GM18520 (cell line): ENCODE results near the gene EVC2.
"Not testable (repeated sequence)": the region's sequence is repeated elsewhere in the genome, so short reads cannot be mapped to it uniquely, and the experiment has no call there.

Experiments used
- ATAC-seq: cut with Tn5 transposase; IDR thresholded peaks from one replicate; pipeline ENCODE4 v1.9.1; 2021; ENCODE audit not compliant: unreplicated experiment

Gene EVC2

GRCh38 chr4:5742968-5743367 lies 34.6 kb upstream of the EVC2 start:
- ATAC-seq: no peak

GRCh38 chr4:5742388-5742787 lies 34.0 kb upstream of the EVC2 start:
- no peak for ATAC-seq

- ATAC-seq: no peak
These were observed 29.7 kb upstream of the EVC2 start for GRCh38 chr4:5738061-5738460.

- no peak for ATAC-seq
These were observed 27.1 kb upstream of the EVC2 start for GRCh38 chr4:5735463-5735862.

- no peak for ATAC-seq
These were observed 26.5 kb upstream of the EVC2 start for GRCh38 chr4:5734853-5735252.

- ATAC-seq: no peak
These were observed 23.8 kb upstream of the EVC2 start for GRCh38 chr4:5732158-5732557.

GRCh38 chr4:5730993-5731990 lies 22.9 kb upstream of the EVC2 start:
- ATAC-seq: no peak

GRCh38 chr4:5730436-5730835 lies 22.1 kb upstream of the EVC2 start:
- ATAC-seq: no peak

GRCh38 chr4:5728412-5728811 lies 20.1 kb upstream of the EVC2 start:
- not testable (repeated sequence) for ATAC-seq

- ATAC-seq: no peak
These were observed 16.0 kb upstream of the EVC2 start for GRCh38 chr4:5724377-5724776.

- no peak for ATAC-seq
These were observed 14.0 kb upstream of the EVC2 start for GRCh38 chr4:5722328-5722727.

GRCh38 chr4:5721923-5722322 lies 13.6 kb upstream of the EVC2 start:
- no peak for ATAC-seq

GRCh38 chr4:5720980-5721379 lies 12.6 kb upstream of the EVC2 start:
- ATAC-seq: no peak

GRCh38 chr4:5720157-5720850 lies 11.9 kb upstream of the EVC2 start:
- no peak for ATAC-seq

GRCh38 chr4:5719350-5720055 lies 11.1 kb upstream of the EVC2 start:
- ATAC-seq: no peak

- no peak for ATAC-seq
These were observed 10.1 kb upstream of the EVC2 start for GRCh38 chr4:5718411-5718810.

GRCh38 chr4:5717449-5718158 lies 9.2 kb upstream of the EVC2 start:
- ATAC-seq: no peak

- ATAC-seq: no peak
These were observed 8.0 kb upstream of the EVC2 start for GRCh38 chr4:5716391-5716790.

GRCh38 chr4:5715357-5715756 lies 7.0 kb upstream of the EVC2 start:
- ATAC-seq: no peak

GRCh38 chr4:5713861-5714260 lies 5.5 kb upstream of the EVC2 start:
- no peak for ATAC-seq

GRCh38 chr4:5712931-5713330 lies 4.6 kb upstream of the EVC2 start:
- ATAC-seq: no peak
